K562 (cell line): Measurements from ENCODE around the gene OR2Y1. TPM values are rescaled to one million over a fixed set of nuclear protein-coding genes. Genes with fewer than 3 reads are reported as not detected.

Experiments used
- ATAC-seq: fragments of 200-7000 bp; cut with Tn5 transposase; 3 replicates; pipeline ENCODE4 v1.9.1; 2020; ENCODE audit warnings: moderate library complexity
- BruUV-seq: library from RNA; stranded (reverse); fragments of 400-500 nt; replicated peaks from 2 replicates; lab custom pipeline; 2021; lab: Mats Ljungman, UMichigan
- CTCF ChIA-PET: fragments of 300-600 bp; formaldehyde crosslinking; extraction: SDS; loops from one replicate; lab custom pipeline; 2021; ENCODE audit warnings: low intra/inter-chr PET ratio; lab: Yijun Ruan, JAX
- POLR2A ChIA-PET: fragments of 300-600, 350-650 bp; sonication (Branson Sonifier 250); formaldehyde crosslinking; extraction: SDS; loops from one replicate; lab custom pipeline; 2021; ENCODE audit warnings: antibody characterized with exemption, inconsistent platforms; lab: Yijun Ruan, JAX
- DNase-seq, 4 experiments: peaks; one replicate each; pipeline versions ENCODE4 v3.0.0 to v3.0.0-alpha.2; 2011 to 2018; ENCODE audit warnings: low spot score in 3 of 4, mixed read lengths in 3 of 4; ENCODE audit errors: extremely low read depth in 1 of 4
- FAIRE-seq: peaks from 2 replicates; lab custom pipeline; 2011; peaks lifted over from hg19 to GRCh38; lab: Jason Lieb, UNC
- H2AFZ ChIP-seq: 2 replicates; pipeline ENCODE4 v1.6.0; 2011; ENCODE audit warnings: low read depth, low read length, control low read depth, inconsistent platforms
- H3K27ac ChIP-seq: fragments of 200-600 bp; 3 replicates; pipeline ENCODE4 v1.8.0; 2011; ENCODE audit warnings: low read depth, mild to moderate bottlenecking, control low read depth, inconsistent platforms, low read length, moderate library complexity, mixed read lengths; ENCODE audit errors: extremely low read depth
- H3K27me3 ChIP-seq, 2 experiments: fragments of 300-600 bp in 1 of 2; 2 replicates in 1 of 2; 3 replicates in 1 of 2; pipeline versions ENCODE4 v1.6.0 to v1.8.0; 2011; ENCODE audit warnings: inconsistent platforms in 2 of 2, low read length in 2 of 2, mild to moderate bottlenecking in 1 of 2, mixed read lengths in 1 of 2, moderate library complexity in 1 of 2; ENCODE audit not compliant: control insufficient read depth in 2 of 2, insufficient read depth in 2 of 2
- H3K36me3 ChIP-seq: fragments of 300-600 bp; 3 replicates; pipeline ENCODE4 v1.8.0; 2011; ENCODE audit warnings: mild to moderate bottlenecking, low read length, inconsistent platforms; ENCODE audit not compliant: control insufficient read depth, insufficient read depth
- H3K4me1 ChIP-seq, 2 experiments: fragments of 200-600 bp in 1 of 2; replicated peaks in 1 of 2; 2 replicates in 1 of 2; 3 replicates in 1 of 2; pipeline versions ENCODE4 v1.5.1 to v1.8.0; 2011; ENCODE audit warnings: inconsistent platforms in 2 of 2, low read length in 2 of 2, mild to moderate bottlenecking in 1 of 2, mixed read lengths in 1 of 2, moderate library complexity in 1 of 2; ENCODE audit not compliant: control insufficient read depth in 2 of 2, insufficient read depth in 2 of 2
- H3K4me2 ChIP-seq: 2 replicates; pipeline ENCODE4 v1.6.1; 2011; ENCODE audit warnings: low read length, control low read depth, inconsistent platforms, mixed read lengths; ENCODE audit not compliant: insufficient read depth
- H3K4me3 ChIP-seq: fragments of 200-600 bp; sonication (generic), shearing (Covaris generic); 2 replicates; pipeline ENCODE4 v1.5.1; 2016; ENCODE audit warnings: control low read depth, inconsistent platforms
- H3K79me2 ChIP-seq: fragments of 200-600 bp; 3 replicates; pipeline ENCODE4 v1.8.0; 2011; ENCODE audit warnings: low read length, inconsistent platforms; ENCODE audit not compliant: control insufficient read depth, insufficient read depth
- H3K9ac ChIP-seq, 2 experiments: 2 replicates each; pipeline versions ENCODE4 v1.6.0 to v1.6.1; 2011; ENCODE audit warnings: low read depth in 2 of 2, low read length in 2 of 2, control low read depth in 1 of 2, inconsistent platforms in 1 of 2, mild to moderate bottlenecking in 1 of 2, mixed read lengths in 1 of 2; ENCODE audit not compliant: insufficient read depth in 1 of 2
- H3K9me1 ChIP-seq: one replicate; pipeline ENCODE4 v1.6.0; 2011; ENCODE audit warnings: inconsistent platforms, mild to moderate bottlenecking, low read length, moderate library complexity; ENCODE audit not compliant: control insufficient read depth, insufficient read depth
- H3K9me3 ChIP-seq: replicated peaks from 2 replicates; pipeline ENCODE4 v1.5.1; 2011; ENCODE audit warnings: low read depth, low read length, inconsistent platforms; ENCODE audit not compliant: control insufficient read depth, insufficient read depth
- H4K20me1 ChIP-seq: replicated peaks from 2 replicates; pipeline ENCODE4 v1.6.1; 2011; ENCODE audit warnings: low read length, inconsistent platforms, mixed read lengths; ENCODE audit not compliant: control insufficient read depth, insufficient read depth
- ARID2 ChIP-seq: fragments of 450-650 bp; IDR thresholded peaks from 2 replicates; pipeline ENCODE4 v1.6.1; 2017; ENCODE audit warnings: antibody characterized with exemption, mild to moderate bottlenecking
- BCOR ChIP-seq: fragments of 450-650 bp; IDR thresholded peaks from 2 replicates; pipeline ENCODE4 v1.6.1; 2016
- CBX5 ChIP-seq: IDR thresholded peaks from 2 replicates; pipeline ENCODE4 v1.6.1; 2014; ENCODE audit warnings: low read depth, borderline replicate concordance
- CEBPG ChIP-seq, 3 experiments: fragments of 200-800 bp in 1 of 3; sonication (Bioruptor generic) in 1 of 3; sonication (generic) in 1 of 3; formaldehyde crosslinking in 1 of 3; IDR thresholded peaks in 2 of 3; conservative IDR thresholded peaks in 1 of 3; 2 replicates each; pipeline versions ENCODE4 v1.6.1 to v1.8.0; 2016 to 2022; ENCODE audit warnings: missing compliant biosample characterization in 2 of 3, missing genetic modification characterization in 2 of 3, mild to moderate bottlenecking in 1 of 3, missing genetic modification reagents in 1 of 3
- HOXB6 ChIP-seq: fragments of 250-450 bp; sonication (Bioruptor Pico); IDR thresholded peaks from 2 replicates; pipeline ENCODE4 v1.5.1; 2022; ENCODE audit warnings: mild to moderate bottlenecking, borderline replicate concordance
- JUND ChIP-seq, 2 experiments: IDR thresholded peaks; 2 replicates in 1 of 2; 3 replicates in 1 of 2; pipeline ENCODE4 v1.6.1; 2011; ENCODE audit warnings: borderline replicate concordance in 2 of 2, low read depth in 2 of 2, low read length in 2 of 2, improper control_type of control experiment in 1 of 2, missing biosample characterization in 1 of 2, missing genetic modification characterization in 1 of 2, missing genetic modification reagents in 1 of 2
- MAFG ChIP-seq: fragments of 450-650 bp; conservative IDR thresholded peaks from 2 replicates; pipeline ENCODE4 v1.6.1; 2016; ENCODE audit warnings: missing genetic modification characterization, missing compliant biosample characterization
- MEIS2 ChIP-seq: fragments of 450-650 bp; IDR thresholded peaks from 2 replicates; pipeline ENCODE4 v1.6.1; 2014; ENCODE audit warnings: mild to moderate bottlenecking; ENCODE audit not compliant: partially characterized antibody
- NRF1 ChIP-seq, 2 experiments: fragments of 450-650 bp; IDR thresholded peaks in 1 of 2; conservative IDR thresholded peaks in 1 of 2; 2 replicates each; pipeline ENCODE4 v1.6.1; 2014; ENCODE audit warnings: mild to moderate bottlenecking in 2 of 2
- PPARD ChIP-seq: fragments of 250-450 bp; sonication (Bioruptor Pico); IDR thresholded peaks from 2 replicates; pipeline ENCODE4 v1.8.0; 2022; ENCODE audit warnings: inconsistent platforms, mild to moderate bottlenecking, moderate library complexity
- RCOR1 ChIP-seq, 2 experiments: IDR thresholded peaks; 2 replicates each; pipeline ENCODE4 v1.6.1; 2012; ENCODE audit warnings: low read depth in 2 of 2, low read length in 2 of 2, borderline replicate concordance in 1 of 2, improper control_type of control experiment in 1 of 2
- THRB ChIP-seq: fragments of 450-650 bp; formaldehyde crosslinking; conservative IDR thresholded peaks from 2 replicates; pipeline ENCODE4 v1.4.0; 2022; ENCODE audit warnings: mild to moderate bottlenecking, missing genetic modification characterization
- TSHZ1 ChIP-seq: fragments of 250-450 bp; sonication (Bioruptor Pico); IDR thresholded peaks from 2 replicates; pipeline ENCODE4 v1.4.0; 2020; ENCODE audit warnings: mild to moderate bottlenecking, moderate library complexity
- ZNF165 ChIP-seq: fragments of 250-450 bp; sonication (Bioruptor Pico); IDR thresholded peaks from 2 replicates; pipeline ENCODE4 v1.4.0; 2020; ENCODE audit warnings: borderline replicate concordance
- ZNF316 ChIP-seq: fragments of 450-650 bp; IDR thresholded peaks from 2 replicates; pipeline ENCODE4 v1.6.1; 2016
- ZNF699 ChIP-seq: fragments of 250-450 bp; sonication (Bioruptor Pico); IDR thresholded peaks from 2 replicates; pipeline ENCODE4 v1.8.0; 2021; ENCODE audit warnings: mild to moderate bottlenecking, moderate library complexity; ENCODE audit not compliant: insufficient replicate concordance
- ZNF76 ChIP-seq: fragments of 250-450 bp; sonication (Bioruptor Pico); IDR thresholded peaks from 2 replicates; pipeline ENCODE4 v1.4.0; 2020; ENCODE audit warnings: mild to moderate bottlenecking, moderate library complexity, borderline replicate concordance
- WGBS: fragments of 100-300 bp; shearing (Covaris generic); methylation state at CpG from one replicate; pipeline ENCODE4 v1.1.6; 2016; ENCODE audit warnings: low coverage, mixed read lengths; ENCODE audit not compliant: insufficient coverage; ENCODE audit errors: missing lambda C conversion rate; 5-methylcytosine and 5-hydroxymethylcytosine counted together
- in situ Hi-C: fragments of 300-500 bp; cut with MboI; formaldehyde crosslinking; loops from 4 replicates; pipeline ENCODE4 v1.15.0; 2018; ENCODE audit warnings: inconsistent platforms, mixed read lengths
- intact Hi-C: fragments of 100-400 bp; cut with micrococcal nuclease; formaldehyde crosslinking; loops from 2 replicates; pipeline ENCODE4 v1.14.2; 2022
- polyA plus RNA-seq, 8 experiments: library from polyadenylated mRNA; depleted of rRNA in 4 of 8; stranded (reverse) in 5 of 8; unstranded in 3 of 8; fragments of >200 nt; fragmentation: Nextera tagmentation in 2 of 8; fragmentation: Illumina TruSeq in 1 of 8; extraction: Ambion mirVana in 2 of 8; extraction: Trizol in 1 of 8; gene quantifications; 2 replicates each; pipeline versions ENCODE4 v1.2.1 to v1.2.3, GENCODE V29; 2011 to 2014; ENCODE audit warnings: inconsistent platforms in 1 of 8, missing spikeins in 1 of 8
- total RNA-seq, 7 experiments: library from RNA; depleted of rRNA in 6 of 7; stranded (reverse); fragments of >200 nt in 6 of 7; fragmentation: Illumina TruSeq in 2 of 7; extraction: Trizol in 2 of 7; gene quantifications; 2 replicates each; pipeline versions ENCODE4 v1.2.1 to v1.2.3, GENCODE V29; 2011 to 2021; ENCODE audit warnings: low replicate concordance in 1 of 7

Gene OR2Y1
- total and polyA plus RNA-seq, 9 of the 15 experiments (the other 6 are each of a cell fraction or from before 2014, with no cell fraction given): not detected

GRCh38 chr5:180779985-180780610 lies 40.2 kb upstream of the OR2Y1 start:
- Histone ChIP-seq H3K9me3 (no peaks in the 10 kb centered on the region; the same call in 1 of the 2 replicates), H3K4me1 (peaks cover 22 to 43% of the 10 kb centered on the region in 2 experiments; a peak in 4 of 5 replicates), H3K36me3 (no peaks in the 10 kb centered on the region), H3K4me3 (no peak overlapping the region), H3K27ac (no peak overlapping the region; the same call in 2 of the 3 replicates), H3K9ac (no peak overlapping the region), H2AFZ (peak overlapping the region; percentile 25; the same call in 1 of the 2 replicates), H4K20me1 (no peaks in the 10 kb centered on the region), H3K4me2 (peak overlapping the region; percentile 43; the same call in 1 of the 2 replicates), H3K79me2 (no peaks in the 10 kb centered on the region), H3K27me3 (no peaks in the 10 kb centered on the region), H3K9me1 (no peaks in the 10 kb centered on the region)
- in situ Hi-C loops (no loop called here), intact Hi-C loops (loop anchor here (5.0 kb wide), 1 partner anchor 272 kb away; no protein-coding TSS in a partner anchor)
- ATAC-seq (peak; percentile 30), FAIRE-seq (no peak), DNase-seq (no peak)
- POLR2A ChIA-PET: interaction anchor here (0.6 to 0.8 kb wide), 4 partner anchors 12 to 49 kb away, joined by 3 to 4 read pairs (median 3); no protein-coding TSS in a partner anchor
- 24% methylated on average over 10 of the region's 10 CpGs for WGBS
- CTCF ChIA-PET: no interaction called here
- no TSS peak for BruUV-seq
- no peak for TF ChIP-seq MAFG (tag)
- TF ChIP-seq RCOR1 (IDR thresholded peaks at IDR 0.05; ENCODE audit: borderline replicate concordance in 1 of 2, low read depth in 2 of 2, low read length in 2 of 2): peak in 1 of 2 experiments; percentile 63; a peak in 1 of 4 replicates
- peak; percentile 45 for TF ChIP-seq MEIS2
- TF ChIP-seq CEBPG (CRISPR knock-in tag; IDR thresholded peaks at IDR 0.05): peak; percentile 59; the same call in 1 of the 2 replicates
- TF ChIP-seq CEBPG (tag; conservative IDR thresholded peaks at IDR 0.05 in 1 of 2, IDR thresholded peaks at IDR 0.05 in 1 of 2): no peak
- TF ChIP-seq ZNF316: 0 out of 2 replicates have a peak, but pooled peaks have one; percentile 51
- TF ChIP-seq PPARD (CRISPR knock-in tag): no peak
- TF ChIP-seq THRB (CRISPR knock-in tag): no peak
- no peak for TF ChIP-seq BCOR
- no peak for TF ChIP-seq HOXB6 (CRISPR knock-in tag)
- TF ChIP-seq ARID2: no peak
- TF ChIP-seq JUND (IDR thresholded peaks at IDR 0.05; ENCODE audit: borderline replicate concordance, low read depth, low read length): no peak
- 0 out of 3 replicates have a peak, but pooled peaks have one; percentile 37 for TF ChIP-seq JUND (tag; IDR thresholded peaks at IDR 0.05; ENCODE audit: borderline replicate concordance, low read depth, low read length)
- peak in 1 of 2 experiments; percentile 21; a peak in 2 of 4 replicates for TF ChIP-seq NRF1 (conservative IDR thresholded peaks at IDR 0.05 in 1 of 2, IDR thresholded peaks at IDR 0.05 in 1 of 2)
- TF ChIP-seq ZNF165 (CRISPR knock-in tag): no peak
- no peak for TF ChIP-seq TSHZ1 (CRISPR knock-in tag)
- TF ChIP-seq ZNF76 (CRISPR knock-in tag): no peak
- no peak for TF ChIP-seq CBX5
- no peak for TF ChIP-seq ZNF699
